GM23338 (cell line): ENCODE results near the gene CKB. TPM values are rescaled to one million over a fixed set of nuclear protein-coding genes. Genes with fewer than 3 reads are reported as not detected.

Source experiments
- ATAC-seq: fragments of 200-7000 bp; cut with Tn5 transposase; 3 replicates; pipeline ENCODE4 v1.9.1; 2020
- DNase-seq: peaks from one replicate; pipeline ENCODE4 v3.0.0-alpha.2; 2015; ENCODE audit warnings: low spot score
- H2AFZ ChIP-seq: fragments of 200-600 bp; sonication (generic); 2 replicates; pipeline ENCODE4 v1.8.0; 2016; ENCODE audit warnings: antibody characterized with exemption, mild to moderate bottlenecking, moderate library complexity
- H3F3A ChIP-seq: fragments of 200-600 bp; sonication (generic); replicated peaks from 2 replicates; pipeline ENCODE4 v1.8.0; 2017; ENCODE audit warnings: antibody characterized with exemption, mixed run types, low read depth
- H3K27ac ChIP-seq: fragments of 200-600 bp; sonication (generic); 2 replicates; pipeline ENCODE4 v1.6.1; 2016; ENCODE audit warnings: low read depth
- H3K27me3 ChIP-seq: fragments of 200-600 bp; sonication (generic); 2 replicates; pipeline ENCODE4 v1.8.0; 2016; ENCODE audit warnings: mild to moderate bottlenecking, mixed run types, moderate library complexity; ENCODE audit not compliant: insufficient read depth
- H3K36me3 ChIP-seq: fragments of 200-600 bp; sonication (generic); 2 replicates; pipeline ENCODE4 v1.8.0; 2016; ENCODE audit warnings: mild to moderate bottlenecking; ENCODE audit not compliant: insufficient read depth
- H3K4me1 ChIP-seq: fragments of 200-600 bp; sonication (generic); 2 replicates; pipeline ENCODE4 v1.8.0; 2016; ENCODE audit warnings: mild to moderate bottlenecking, moderate library complexity; ENCODE audit not compliant: insufficient read depth
- H3K4me2 ChIP-seq: fragments of 200-600 bp; sonication (generic); 2 replicates; pipeline ENCODE4 v1.7.1; 2017; ENCODE audit warnings: mixed run types
- H3K4me3 ChIP-seq: fragments of 200-600 bp; sonication (generic); 2 replicates; pipeline ENCODE4 v1.6.1; 2016; ENCODE audit warnings: mixed run types
- H3K79me2 ChIP-seq: fragments of 200-600 bp; sonication (generic); replicated peaks from 2 replicates; pipeline ENCODE4 v1.8.0; 2017; ENCODE audit warnings: mild to moderate bottlenecking; ENCODE audit not compliant: insufficient read depth
- H3K9me2 ChIP-seq: fragments of 200-600 bp; sonication (generic); 2 replicates; pipeline ENCODE4 v1.8.0; 2017; ENCODE audit not compliant: insufficient read depth
- H4K20me1 ChIP-seq: fragments of 200-600 bp; sonication (generic); replicated peaks from 2 replicates; pipeline ENCODE4 v1.8.0; 2017; ENCODE audit warnings: mild to moderate bottlenecking; ENCODE audit not compliant: insufficient read depth
- H3K27ac Mint-ChIP-seq: 2 replicates; pipeline ENCODE4 v1.8.0; 2020; ENCODE audit warnings: inconsistent platforms, mild to moderate bottlenecking, moderate library complexity, mixed read lengths
- H3K27me3 Mint-ChIP-seq: 3 replicates; pipeline ENCODE4 v1.8.0; 2022; ENCODE audit warnings: low read depth, mild to moderate bottlenecking, moderate library complexity, mixed read lengths, inconsistent platforms; ENCODE audit not compliant: insufficient read depth, poor library complexity
- H3K36me3 Mint-ChIP-seq: 3 replicates; pipeline ENCODE4 v1.8.0; 2021; ENCODE audit warnings: low read depth, mild to moderate bottlenecking, inconsistent platforms, moderate library complexity, mixed read lengths
- H3K4me1 Mint-ChIP-seq: 3 replicates; pipeline ENCODE4 v1.8.0; 2020; ENCODE audit warnings: mild to moderate bottlenecking, inconsistent platforms, mixed read lengths
- H3K4me3 Mint-ChIP-seq: 3 replicates; pipeline ENCODE4 v1.8.0; 2021; ENCODE audit warnings: moderate library complexity, mild to moderate bottlenecking, inconsistent platforms, mixed read lengths
- H3K9me3 Mint-ChIP-seq: 3 replicates; pipeline ENCODE4 v1.8.0; 2020; ENCODE audit warnings: moderate library complexity, mild to moderate bottlenecking, inconsistent platforms, mixed read lengths
- ETS1 ChIP-seq: IDR thresholded peaks from 2 replicates; pipeline ENCODE4 v1.6.1; 2016; ENCODE audit warnings: antibody characterized with exemption
- EZH2 ChIP-seq: fragments of 200-600 bp; sonication (generic); IDR thresholded peaks from one replicate; pipeline ENCODE4 v1.8.0; 2017; ENCODE audit warnings: antibody characterized with exemption, mild to moderate bottlenecking, low read depth; ENCODE audit not compliant: unreplicated experiment
- JUNB ChIP-seq: IDR thresholded peaks from one replicate; pipeline ENCODE4 v1.6.1; 2016; ENCODE audit warnings: antibody characterized with exemption; ENCODE audit not compliant: unreplicated experiment
- POLR2AphosphoS5 ChIP-seq: IDR thresholded peaks from 2 replicates; pipeline ENCODE4 v1.6.1; 2016; ENCODE audit warnings: antibody characterized with exemption, low read depth
- REST ChIP-seq: IDR thresholded peaks from one replicate; pipeline ENCODE4 v1.6.1; 2018; ENCODE audit warnings: antibody characterized with exemption; ENCODE audit not compliant: unreplicated experiment
- STAT1 ChIP-seq: IDR thresholded peaks from one replicate; pipeline ENCODE4 v1.6.1; 2016; ENCODE audit warnings: antibody characterized with exemption; ENCODE audit not compliant: unreplicated experiment
- polyA plus RNA-seq: library from polyadenylated mRNA; unstranded; fragments of >200 nt; fragmentation: Nextera tagmentation; extraction: Ambion mirVana; gene quantifications from 2 replicates; pipeline ENCODE4 v1.2.1, GENCODE V29; 2016
- total RNA-seq: library from RNA; depleted of rRNA; stranded (reverse); fragments of >200 nt; shearing (Covaris generic); gene quantifications from 2 replicates; pipeline ENCODE4 v1.2.3, GENCODE V29; 2014
- TF ChIP-seq, protein P1 (sequence below): fragments of 250-450 bp; sonication (Bioruptor Pico); IDR thresholded peaks from 2 replicates; pipeline ENCODE4 v1.5.0; 2020; ENCODE audit warnings: mild to moderate bottlenecking, moderate library complexity

The CKB gene
- total and polyA plus RNA-seq, 2 experiments from 2014 or later = 604 to 852 TPM

- peaks cover 29% of the 10 kb centered on the region for H3F3A ChIP-seq
- Mint-ChIP-seq H3K27me3 (peaks cover 32% of the 10 kb centered on the region), H3K9me3 (peaks cover 4% of the 10 kb centered on the region; the same call in 2 of the 3 replicates), H3K36me3 (peaks cover 14% of the 10 kb centered on the region), H3K27ac (no peak overlapping the region), H3K4me3 (peak overlapping the region; percentile 54), H3K4me1 (peaks cover 28% of the 10 kb centered on the region)
- H3K27me3 ChIP-seq = peaks cover 17% of the 10 kb centered on the region
- H3K4me1 ChIP-seq = peaks cover 17% of the 10 kb centered on the region
- peaks cover 11% of the 10 kb centered on the region for H4K20me1 ChIP-seq
- no peak overlapping the region for H2AFZ ChIP-seq
- H3K9me2 ChIP-seq = no peaks in the 10 kb centered on the region
- H3K4me3 ChIP-seq = peak overlapping the region; percentile 90
- peak overlapping the region; percentile 88 for H3K4me2 ChIP-seq
- H3K36me3 ChIP-seq = no peaks in the 10 kb centered on the region; the same call in 1 of the 2 replicates
- DNase-seq (no peak), ATAC-seq (no peak)
- TF ChIP-seq STAT1 (no peak), EZH2 (no peak), POLR2AphosphoS5 (no peak), REST (no peak), JUNB (no peak), ETS1 (no peak)
- TF ChIP-seq, protein P1, sequence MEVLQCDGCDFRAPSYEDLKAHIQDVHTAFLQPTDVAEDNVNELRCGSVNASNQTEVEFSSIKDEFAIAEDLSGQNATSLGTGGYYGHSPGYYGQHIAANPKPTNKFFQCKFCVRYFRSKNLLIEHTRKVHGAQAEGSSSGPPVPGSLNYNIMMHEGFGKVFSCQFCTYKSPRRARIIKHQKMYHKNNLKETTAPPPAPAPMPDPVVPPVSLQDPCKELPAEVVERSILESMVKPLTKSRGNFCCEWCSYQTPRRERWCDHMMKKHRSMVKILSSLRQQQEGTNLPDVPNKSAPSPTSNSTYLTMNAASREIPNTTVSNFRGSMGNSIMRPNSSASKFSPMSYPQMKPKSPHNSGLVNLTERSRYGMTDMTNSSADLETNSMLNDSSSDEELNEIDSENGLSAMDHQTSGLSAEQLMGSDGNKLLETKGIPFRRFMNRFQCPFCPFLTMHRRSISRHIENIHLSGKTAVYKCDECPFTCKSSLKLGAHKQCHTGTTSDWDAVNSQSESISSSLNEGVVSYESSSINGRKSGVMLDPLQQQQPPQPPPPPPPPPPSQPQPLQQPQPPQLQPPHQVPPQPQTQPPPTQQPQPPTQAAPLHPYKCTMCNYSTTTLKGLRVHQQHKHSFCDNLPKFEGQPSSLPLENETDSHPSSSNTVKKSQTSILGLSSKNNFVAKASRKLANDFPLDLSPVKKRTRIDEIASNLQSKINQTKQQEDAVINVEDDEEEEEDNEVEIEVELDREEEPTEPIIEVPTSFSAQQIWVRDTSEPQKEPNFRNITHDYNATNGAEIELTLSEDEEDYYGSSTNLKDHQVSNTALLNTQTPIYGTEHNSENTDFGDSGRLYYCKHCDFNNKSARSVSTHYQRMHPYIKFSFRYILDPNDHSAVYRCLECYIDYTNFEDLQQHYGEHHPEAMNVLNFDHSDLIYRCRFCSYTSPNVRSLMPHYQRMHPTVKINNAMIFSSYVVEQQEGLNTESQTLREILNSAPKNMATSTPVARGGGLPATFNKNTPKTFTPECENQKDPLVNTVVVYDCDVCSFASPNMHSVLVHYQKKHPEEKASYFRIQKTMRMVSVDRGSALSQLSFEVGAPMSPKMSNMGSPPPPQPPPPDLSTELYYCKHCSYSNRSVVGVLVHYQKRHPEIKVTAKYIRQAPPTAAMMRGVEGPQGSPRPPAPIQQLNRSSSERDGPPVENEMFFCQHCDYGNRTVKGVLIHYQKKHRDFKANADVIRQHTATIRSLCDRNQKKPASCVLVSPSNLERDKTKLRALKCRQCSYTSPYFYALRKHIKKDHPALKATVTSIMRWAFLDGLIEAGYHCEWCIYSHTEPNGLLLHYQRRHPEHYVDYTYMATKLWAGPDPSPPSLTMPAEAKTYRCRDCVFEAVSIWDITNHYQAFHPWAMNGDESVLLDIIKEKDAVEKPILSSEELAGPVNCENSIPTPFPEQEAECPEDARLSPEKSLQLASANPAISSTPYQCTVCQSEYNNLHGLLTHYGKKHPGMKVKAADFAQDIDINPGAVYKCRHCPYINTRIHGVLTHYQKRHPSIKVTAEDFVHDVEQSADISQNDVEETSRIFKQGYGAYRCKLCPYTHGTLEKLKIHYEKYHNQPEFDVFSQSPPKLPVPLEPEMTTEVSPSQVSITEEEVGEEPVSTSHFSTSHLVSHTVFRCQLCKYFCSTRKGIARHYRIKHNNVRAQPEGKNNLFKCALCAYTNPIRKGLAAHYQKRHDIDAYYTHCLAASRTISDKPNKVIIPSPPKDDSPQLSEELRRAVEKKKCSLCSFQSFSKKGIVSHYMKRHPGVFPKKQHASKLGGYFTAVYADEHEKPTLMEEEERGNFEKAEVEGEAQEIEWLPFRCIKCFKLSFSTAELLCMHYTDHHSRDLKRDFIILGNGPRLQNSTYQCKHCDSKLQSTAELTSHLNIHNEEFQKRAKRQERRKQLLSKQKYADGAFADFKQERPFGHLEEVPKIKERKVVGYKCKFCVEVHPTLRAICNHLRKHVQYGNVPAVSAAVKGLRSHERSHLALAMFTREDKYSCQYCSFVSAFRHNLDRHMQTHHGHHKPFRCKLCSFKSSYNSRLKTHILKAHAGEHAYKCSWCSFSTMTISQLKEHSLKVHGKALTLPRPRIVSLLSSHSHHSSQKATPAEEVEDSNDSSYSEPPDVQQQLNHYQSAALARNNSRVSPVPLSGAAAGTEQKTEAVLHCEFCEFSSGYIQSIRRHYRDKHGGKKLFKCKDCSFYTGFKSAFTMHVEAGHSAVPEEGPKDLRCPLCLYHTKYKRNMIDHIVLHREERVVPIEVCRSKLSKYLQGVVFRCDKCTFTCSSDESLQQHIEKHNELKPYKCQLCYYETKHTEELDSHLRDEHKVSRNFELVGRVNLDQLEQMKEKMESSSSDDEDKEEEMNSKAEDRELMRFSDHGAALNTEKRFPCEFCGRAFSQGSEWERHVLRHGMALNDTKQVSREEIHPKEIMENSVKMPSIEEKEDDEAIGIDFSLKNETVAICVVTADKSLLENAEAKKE = no peak
- H3K79me2 ChIP-seq = no peaks in the 10 kb centered on the region
- no peak overlapping the region for H3K27ac ChIP-seq
Measured at GRCh38 chr14:103520269-103520656, 2.4 kb downstream of the CKB start.
